Measurements from ENCODE around the gene SIL1. TPM values are rescaled to one million over a fixed set of nuclear protein-coding genes. Genes with fewer than 3 reads are reported as not detected.

The SIL1 gene
- total and polyA plus RNA-seq, 2 of the 13 experiments (the other 11 are each of a cell fraction or from before 2014, with no cell fraction given) = 26.0 to 30.0 TPM

- 50% methylated on average over 11 of the region's 12 CpGs for WGBS (ENCODE audit: low lambda C conversion rate)
- no peaks in the 10 kb centered on the region for H3K79me2 ChIP-seq (ENCODE audit: insufficient read depth, low read length)
- H3K4me2 ChIP-seq (ENCODE audit: low read depth, low read length) = 0 out of 2 replicates have a peak overlapping the region, but pooled peaks have one; percentile 5
- BruUV-seq (replicated peaks) = no TSS peak
- peak; percentile 55 for ATAC-seq
- FAIRE-seq = peak; percentile 48
- H3K27me3 ChIP-seq (ENCODE audit: control insufficient read depth in 1 of 2, insufficient read depth in 2 of 2, low read length in 2 of 2) = no peaks in the 10 kb centered on the region
- H3K4me1 ChIP-seq (ENCODE audit: insufficient read depth, low read length) = peaks cover 32% of the 10 kb centered on the region
- no peak overlapping the region for H2AFZ ChIP-seq (ENCODE audit: low read length)
- ChIA-PET POLR2A (interaction anchor here (4.5 kb wide), 1 partner anchor 9 kb away, joined by 25 read pairs; no protein-coding TSS in a partner anchor), CTCF (ENCODE audit: low intra/inter-chr PET ratio, low total read pairs) (no interaction called here)
- no peak overlapping the region for H3K4me3 ChIP-seq (replicated peaks in 1 of 3; ENCODE audit: insufficient read depth in 1 of 3, low read depth in 2 of 3, low read length in 3 of 3)
- no peaks in the 10 kb centered on the region for H4K20me1 ChIP-seq (ENCODE audit: insufficient read depth, low read length)
- DNase-seq (ENCODE audit: low spot score) = peak; percentile 21
- in situ Hi-C loops (cut with HindIII; ENCODE audit: extremely low pct_ligation_motif_present, low pct_unique_long_range_greater_than_20kb) (loop anchor here (25.0 kb wide), 1 partner anchor 307 kb away; no protein-coding TSS in a partner anchor), intact Hi-C loops (cut with micrococcal nuclease; ENCODE audit: unreplicated experiment) (no loop called here)
- no peak overlapping the region for H3K27ac ChIP-seq (ENCODE audit: extremely low read length, insufficient read depth, low read length)
- no peaks in the 10 kb centered on the region for H3K9me3 ChIP-seq (ENCODE audit: low read length)
- TF ChIP-seq ARID3A (IDR thresholded peaks at IDR 0.05; ENCODE audit: low read depth, low read length) = no peak
- TF ChIP-seq ZNF263 (CRISPR knock-in tag; IDR thresholded peaks at IDR 0.05) = no peak
- peak; percentile 34; the same call in 1 of the 2 replicates for TF ChIP-seq TFAP4 (IDR thresholded peaks at IDR 0.05; ENCODE audit: borderline replicate concordance, low read depth)
- 0 out of 2 replicates have a peak, but pooled peaks have one; percentile 38 for TF ChIP-seq BORCS8-MEF2B (CRISPR knock-in tag; IDR thresholded peaks at IDR 0.05)
- TF ChIP-seq SMAD3 (CRISPR knock-in tag; IDR thresholded peaks at IDR 0.05) = no peak
- 0 out of 2 replicates have a peak, but pooled peaks have one; percentile 20 for TF ChIP-seq ZBTB34 (CRISPR knock-in tag; IDR thresholded peaks at IDR 0.05)
- TF ChIP-seq SP140L (CRISPR knock-in tag; IDR thresholded peaks at IDR 0.05; ENCODE audit: borderline replicate concordance) = no peak
- TF ChIP-seq SALL1 (CRISPR knock-in tag; IDR thresholded peaks at IDR 0.05) = 0 out of 2 replicates have a peak, but pooled peaks have one; percentile 5
- TF ChIP-seq ZNF343 (CRISPR knock-in tag; IDR thresholded peaks at IDR 0.05) = no peak
- no peak overlapping the region for H3K9ac ChIP-seq (ENCODE audit: insufficient read depth, low read depth, low read length)
- no peaks in the 10 kb centered on the region; a peak in 1 of 5 replicates for H3K36me3 ChIP-seq (replicated peaks in 1 of 2; ENCODE audit: control insufficient read depth in 1 of 2, insufficient read depth in 2 of 2, low read length in 2 of 2)
These were observed 243.0 kb downstream of the SIL1 start for GRCh38 chr5:138955013-138955660.
